HG02571 (cell line): ENCODE data around the gene MYH13.
"Not testable (repeated sequence)": the region's sequence is repeated elsewhere in the genome, so short reads cannot be mapped to it uniquely, and the experiment has no call there.

Experiments used
- ATAC-seq: cut with Tn5 transposase; IDR thresholded peaks from one replicate; pipeline ENCODE4 v1.9.1; 2021; ENCODE audit warnings: mild to moderate bottlenecking, moderate library complexity; ENCODE audit not compliant: unreplicated experiment

The MYH13 gene

DNA sequence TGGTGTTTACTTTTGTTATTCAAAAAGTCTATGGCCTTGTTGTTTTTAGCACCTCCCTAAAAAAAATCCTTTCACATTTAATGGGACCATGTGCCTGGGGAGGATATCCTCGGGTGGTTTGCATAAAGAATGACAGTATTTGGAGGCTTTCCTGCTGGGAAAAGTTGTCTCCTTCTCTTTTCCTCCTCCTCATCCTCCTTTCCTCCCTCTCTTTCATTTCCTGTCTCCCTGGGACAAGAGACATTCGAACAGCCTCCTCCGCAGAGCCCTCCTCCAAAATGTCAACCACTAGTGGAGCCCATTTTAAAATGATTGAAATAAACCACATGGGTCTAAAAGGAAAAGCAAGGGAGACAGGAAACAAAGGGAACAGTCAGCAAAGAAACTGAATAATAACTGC lies 67.4 kb downstream of the MYH13 start:
- no peak for ATAC-seq

DNA sequence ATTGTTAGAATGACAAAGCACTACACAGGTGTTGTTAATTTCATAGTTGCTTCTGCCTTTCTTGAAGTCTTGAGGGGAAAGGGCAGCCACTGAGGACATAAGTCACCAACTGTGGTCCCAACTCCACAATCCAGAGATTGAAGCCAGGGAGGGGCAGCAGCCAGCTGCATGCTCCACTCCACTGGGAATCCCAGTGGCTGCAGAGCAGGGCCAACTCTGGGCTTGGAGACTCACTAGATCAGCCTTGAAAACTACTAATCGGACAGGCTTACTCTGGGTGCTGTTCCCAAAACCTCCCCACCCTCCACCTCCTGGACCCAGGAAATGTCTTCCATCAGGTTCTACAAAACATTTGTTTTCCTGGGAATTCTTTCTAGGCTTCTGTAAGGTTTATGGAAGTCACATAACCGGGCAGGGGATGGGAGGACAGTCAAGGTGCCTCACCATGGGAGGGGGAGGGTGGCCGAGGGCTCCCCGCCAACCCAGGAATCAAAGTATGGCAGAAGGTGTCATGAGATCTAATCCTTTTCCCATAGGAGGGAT lies 68.0 kb downstream of the MYH13 start:
- ATAC-seq: no peak

DNA sequence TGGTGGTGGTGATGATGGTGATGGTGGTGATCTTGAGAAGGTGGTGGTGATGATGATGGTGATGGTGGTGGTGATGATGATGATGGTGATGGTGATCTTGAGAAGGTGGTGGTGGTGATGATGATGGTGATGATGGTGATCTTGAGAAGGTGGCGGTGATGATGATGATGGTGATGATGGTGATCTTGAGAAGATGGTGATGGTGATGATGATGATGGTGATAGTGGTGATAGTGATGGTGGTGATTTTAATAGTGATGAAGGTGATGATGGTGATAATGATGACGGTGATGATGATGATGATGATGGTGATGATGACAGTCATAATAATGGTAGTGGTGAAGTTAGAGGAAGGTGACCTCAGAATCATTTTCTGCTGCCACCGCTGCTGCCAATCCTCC lies 75.1 kb downstream of the MYH13 start:
- ATAC-seq: no peak

DNA sequence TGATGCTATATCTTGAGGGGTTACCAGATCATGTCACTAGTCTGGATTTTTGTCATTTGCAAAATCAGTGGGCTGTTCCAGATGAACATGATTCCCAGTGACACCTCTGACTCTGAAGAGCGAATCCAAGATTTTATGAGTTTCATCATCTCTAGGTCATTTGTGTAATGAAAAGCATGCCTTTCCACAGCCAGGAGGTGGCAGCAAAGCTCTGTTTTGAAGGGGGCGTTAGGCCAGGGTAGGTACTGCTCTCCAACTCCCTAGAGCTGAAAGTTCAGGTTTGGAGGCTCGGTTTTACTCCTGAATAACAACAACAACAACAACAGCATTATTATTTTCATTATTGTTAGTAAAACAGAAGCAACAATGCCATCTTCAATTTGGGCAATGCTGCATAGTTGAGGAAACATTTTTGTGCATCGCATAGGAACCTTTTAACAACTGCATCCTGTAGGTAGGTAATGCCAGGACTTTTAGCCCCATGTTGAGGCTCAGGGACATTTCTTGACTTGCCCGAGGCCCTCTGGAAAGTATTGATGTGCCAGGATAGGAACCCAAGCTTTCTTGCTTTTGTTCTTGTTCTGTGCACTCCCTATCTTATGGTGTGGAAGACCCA lies 77.0 kb downstream of the MYH13 start:
- ATAC-seq: no peak

DNA sequence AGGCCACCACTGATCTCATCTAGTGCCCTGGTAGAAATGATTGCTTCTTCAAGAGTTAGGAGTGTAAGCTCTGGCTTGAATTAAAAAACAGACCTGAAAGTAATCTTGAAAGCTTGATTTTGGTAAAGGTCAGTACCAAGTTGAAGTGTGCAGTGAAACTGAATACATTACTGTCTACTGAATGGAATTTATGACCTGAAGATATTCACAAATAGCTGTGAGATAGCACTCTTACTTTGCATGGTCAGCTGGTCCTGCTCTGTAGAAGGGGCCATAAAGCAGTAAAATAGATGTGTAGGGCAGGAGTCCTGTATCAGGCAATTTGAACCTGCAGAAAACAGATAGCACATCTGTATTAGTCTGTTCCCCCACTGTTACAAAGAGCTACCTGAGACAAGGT lies 78.6 kb downstream of the MYH13 start:
- ATAC-seq: peak; percentile 46

DNA sequence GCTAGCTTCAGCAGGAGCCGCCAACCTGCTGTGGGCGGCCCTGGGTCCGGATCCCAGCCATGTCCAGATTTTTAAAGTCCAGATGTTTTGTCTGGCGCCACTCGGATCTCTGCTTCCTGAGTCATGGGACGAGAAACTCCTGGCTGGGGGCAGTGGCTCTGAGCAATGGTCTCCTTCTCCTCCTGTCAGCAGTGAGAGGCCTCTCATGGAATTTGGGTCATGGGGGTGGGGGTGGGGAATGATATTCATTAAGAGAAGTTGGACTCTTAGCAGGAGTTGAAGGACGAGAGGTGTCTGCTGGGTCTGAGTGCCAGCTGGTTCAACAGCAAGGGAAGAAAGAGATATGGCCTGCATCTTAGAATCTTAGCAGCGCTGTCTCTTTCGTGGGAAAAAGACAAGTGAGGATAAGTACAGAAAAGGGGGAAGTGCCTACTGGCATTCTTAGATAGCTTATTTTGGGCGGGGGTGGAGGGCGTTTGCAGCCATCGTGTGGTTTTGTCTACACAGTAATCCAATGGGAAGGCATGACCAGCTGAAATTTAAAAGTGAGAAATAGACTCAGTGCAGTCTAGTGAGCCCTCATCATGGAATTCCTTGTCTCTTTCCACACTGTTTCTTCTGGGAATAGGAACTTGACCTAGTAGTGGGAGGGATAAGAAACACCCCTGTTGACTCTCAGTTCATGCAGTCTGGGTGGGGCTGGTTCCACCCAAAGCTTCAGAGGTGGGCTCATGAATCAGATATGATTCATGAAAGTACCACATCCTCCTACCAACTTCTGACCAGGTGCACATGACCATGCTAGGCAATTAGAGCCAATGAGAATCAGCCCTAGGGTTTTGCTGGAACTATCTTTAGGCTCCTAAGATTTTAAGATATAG lies 80.5 kb downstream of the MYH13 start:
- ATAC-seq: no peak

DNA sequence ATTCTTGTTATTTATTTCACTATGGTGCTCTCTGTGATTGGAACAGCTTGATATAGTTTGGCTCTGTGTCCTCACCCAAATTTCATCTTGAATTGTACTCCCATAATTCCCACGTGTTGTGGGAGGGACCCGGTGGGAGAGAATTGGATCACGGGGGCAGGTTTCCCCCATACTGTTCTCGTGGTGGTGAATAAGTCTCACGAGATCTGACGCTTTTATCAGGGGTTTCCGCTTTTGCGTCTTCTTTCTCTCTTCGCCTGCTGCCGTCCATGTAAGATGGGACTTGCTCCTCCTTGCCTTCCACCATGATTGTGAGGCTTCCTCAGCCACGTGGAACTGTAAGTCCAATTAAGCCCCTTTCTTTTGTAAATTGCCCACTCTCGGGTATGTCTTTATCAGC lies 81.2 kb downstream of the MYH13 start:
- ATAC-seq: not testable (repeated sequence)

DNA sequence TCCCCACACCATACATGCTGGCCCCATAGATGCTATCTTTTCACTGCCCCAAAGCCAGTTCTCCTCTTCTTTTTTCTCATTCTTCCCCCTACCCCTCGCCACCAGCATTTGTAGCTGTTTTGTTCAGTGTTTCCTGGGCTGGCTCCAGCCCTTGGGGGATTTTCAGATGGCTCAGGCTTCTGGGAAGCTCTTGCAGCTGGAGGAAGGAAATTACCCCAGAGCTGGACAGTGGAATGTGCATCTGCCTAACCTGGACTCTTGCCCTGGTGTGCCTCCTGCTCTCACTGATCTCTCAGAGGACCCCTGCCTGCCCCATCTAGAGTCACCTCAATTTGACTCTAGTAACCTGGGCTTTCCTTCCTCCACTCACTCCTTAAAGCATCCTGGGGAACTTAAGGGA lies 82.8 kb downstream of the MYH13 start:
- ATAC-seq: no peak

DNA sequence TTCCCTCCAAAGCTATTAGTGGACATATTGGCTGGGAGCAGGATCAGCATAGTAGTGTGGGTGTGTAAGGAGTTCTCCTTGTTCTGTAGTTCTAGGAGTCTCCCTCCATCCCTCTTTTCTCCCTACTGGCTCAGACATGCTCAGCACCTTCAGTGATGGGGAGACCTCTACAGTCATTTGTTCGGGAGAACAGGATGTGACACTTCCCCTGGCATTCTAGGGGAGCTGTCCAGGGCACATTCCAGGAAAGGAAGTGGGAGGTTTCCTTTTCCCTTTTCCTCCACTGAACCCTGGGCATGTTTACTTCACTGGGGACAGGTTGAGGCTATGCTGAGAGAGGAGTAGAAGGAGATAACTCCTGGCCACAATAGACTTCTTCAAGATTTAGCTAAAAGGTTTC lies 86.5 kb downstream of the MYH13 start:
- no peak for ATAC-seq

DNA sequence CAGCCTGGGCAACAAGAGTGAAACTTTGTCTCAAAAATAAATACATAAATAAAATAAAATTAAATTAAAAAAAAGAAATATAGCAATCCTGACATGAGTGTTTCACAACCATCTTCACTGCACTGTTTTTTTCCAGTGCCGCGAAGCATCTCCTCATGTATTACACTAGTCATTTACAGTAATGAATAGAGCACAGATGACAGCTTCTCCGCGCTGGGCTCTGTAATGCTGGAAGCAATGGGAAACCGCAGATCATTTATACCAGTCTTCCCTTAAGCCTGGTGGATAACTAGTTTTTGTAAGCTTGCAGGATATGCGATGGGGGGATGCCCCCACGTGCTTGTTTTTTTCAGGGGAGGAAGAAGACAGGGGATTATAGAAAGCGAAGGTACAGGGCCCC lies 86.9 kb downstream of the MYH13 start:
- ATAC-seq: no peak

DNA sequence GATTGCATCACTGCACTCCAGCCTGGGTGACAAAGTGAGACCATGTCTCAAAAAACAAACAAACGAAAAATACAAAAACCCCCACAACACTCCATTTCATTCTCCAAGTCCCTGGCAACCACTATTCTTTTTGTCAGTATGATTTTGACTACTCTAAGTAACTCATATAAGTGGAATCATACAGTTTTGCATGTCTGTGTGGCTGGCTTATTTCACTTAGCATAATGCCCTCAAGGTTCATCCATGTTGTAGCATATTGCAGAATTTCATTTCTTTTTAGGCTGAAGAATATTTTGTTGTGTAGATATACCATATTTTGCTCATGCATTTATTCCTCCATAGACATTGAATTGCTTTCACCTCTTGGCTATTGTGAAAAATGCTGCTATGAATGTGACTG lies 92.7 kb downstream of the MYH13 start:
- ATAC-seq: no peak

DNA sequence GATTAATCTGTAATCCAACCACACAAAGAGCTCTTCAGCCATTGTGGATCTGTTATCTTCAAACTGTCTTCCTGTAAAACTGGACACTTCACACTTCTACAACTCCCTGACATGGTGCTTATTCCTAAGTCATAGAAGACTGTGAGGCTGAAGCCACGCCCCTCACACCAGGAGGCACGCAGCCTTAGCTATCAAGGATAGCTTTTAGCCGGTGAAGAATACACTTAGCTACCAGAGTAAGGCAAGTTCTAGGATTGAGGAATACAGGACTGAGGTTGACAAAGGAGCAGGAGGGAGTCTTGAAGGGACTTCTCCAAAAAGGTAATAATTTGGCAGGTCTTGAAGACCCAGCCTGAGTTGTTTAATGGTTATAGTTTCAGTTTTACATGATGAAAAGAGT lies 94.6 kb downstream of the MYH13 start:
- ATAC-seq: no peak

DNA sequence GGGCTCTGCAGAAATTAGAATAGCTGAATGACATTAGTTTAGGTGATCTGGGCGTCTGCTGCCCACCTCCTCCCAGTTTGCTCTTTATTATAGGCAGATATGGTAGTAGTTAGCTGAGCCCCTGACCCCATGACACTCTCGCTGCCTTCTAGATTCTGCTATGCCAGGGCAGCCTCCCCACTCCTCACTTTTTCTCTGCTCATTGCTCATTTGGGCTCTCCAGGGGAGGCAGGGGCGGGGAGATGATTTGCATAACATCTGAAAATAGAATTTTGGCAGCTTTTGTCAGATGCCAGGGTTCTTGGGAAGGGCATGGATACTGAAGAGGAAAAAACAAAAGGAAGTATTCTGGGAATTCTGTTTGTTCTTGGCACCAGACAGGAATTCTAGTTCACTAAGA lies 96.4 kb downstream of the MYH13 start:
- no peak for ATAC-seq

DNA sequence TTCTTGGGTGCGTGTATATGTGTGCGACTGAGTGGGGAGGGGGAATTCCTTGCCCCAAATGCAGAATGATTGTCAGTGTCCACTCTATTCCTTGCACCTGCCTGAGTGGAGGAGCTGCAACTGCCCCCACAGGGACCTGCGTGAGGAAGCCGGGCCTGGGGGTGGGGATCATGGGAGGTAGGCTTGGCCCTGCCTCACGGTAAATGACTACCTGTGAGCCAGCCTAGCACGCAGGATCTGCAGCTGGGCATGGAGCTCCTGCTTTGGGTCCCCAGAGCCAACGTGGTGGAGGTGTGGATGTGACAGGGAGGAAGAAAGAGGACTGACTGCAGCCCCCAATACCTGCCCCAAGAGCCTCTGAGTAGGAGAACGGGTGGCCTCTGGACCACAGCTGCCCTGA lies 97.4 kb downstream of the MYH13 start:
- no peak for ATAC-seq

DNA sequence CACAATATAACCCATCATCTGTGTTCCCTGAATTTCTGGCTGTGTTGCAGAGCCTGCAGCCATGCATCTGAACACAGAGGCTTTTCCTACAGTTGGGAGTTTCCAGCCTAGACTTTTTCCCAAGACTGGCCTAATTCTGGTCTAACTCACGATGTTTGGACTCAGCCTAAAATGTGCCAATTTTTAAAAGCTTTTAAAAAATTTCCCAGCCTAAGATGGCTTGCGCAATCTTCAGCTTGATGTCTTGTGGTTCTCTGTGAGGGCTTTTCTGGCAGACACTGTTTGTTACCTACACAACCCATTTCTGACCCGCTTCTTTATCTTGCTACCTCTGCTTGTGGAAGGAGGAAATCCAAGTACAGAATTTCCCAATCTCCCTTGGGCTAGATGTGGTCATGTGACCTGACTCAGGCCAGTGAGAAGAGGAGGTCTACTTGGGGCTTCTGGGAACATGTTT lies 101.7 kb downstream of the MYH13 start:
- no peak for ATAC-seq

DNA sequence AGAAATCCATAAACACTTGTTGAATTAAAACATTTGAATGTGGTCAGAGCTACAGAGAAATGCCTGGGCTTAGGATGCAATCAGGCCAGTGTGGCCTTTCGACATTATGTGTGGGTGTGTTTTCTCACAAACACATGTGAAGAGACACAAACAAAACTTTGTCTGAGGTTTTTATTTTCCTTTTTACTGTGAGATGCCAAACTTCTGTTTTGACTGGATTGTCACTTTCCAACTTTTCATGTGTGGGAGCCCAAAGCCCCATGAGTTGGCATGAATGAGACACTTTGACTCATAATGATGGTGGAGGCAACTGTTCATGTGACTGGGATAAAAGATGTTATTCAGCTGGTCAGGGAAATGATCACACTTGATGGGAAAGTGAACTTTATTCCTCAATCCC lies 102.5 kb downstream of the MYH13 start:
- ATAC-seq: no peak

DNA sequence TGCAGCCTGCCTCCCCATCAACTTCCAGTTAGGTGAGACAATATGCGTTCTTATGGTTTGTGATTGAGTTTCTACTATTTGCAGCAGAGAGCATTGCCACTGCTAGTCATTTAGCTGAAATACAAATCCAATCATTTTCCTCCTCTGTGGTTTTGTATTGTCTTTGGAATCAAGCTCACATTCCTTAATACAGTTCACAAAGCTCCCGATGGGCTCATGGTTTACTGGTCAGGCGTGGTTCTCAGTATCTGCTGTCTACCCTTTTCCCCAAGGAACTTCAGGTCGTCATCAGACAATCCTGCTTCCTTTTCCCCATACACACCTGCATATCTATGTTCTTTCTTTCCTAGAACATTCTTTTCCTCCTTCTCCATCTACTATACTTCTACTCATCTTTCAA lies 104.8 kb downstream of the MYH13 start:
- no peak for ATAC-seq

DNA sequence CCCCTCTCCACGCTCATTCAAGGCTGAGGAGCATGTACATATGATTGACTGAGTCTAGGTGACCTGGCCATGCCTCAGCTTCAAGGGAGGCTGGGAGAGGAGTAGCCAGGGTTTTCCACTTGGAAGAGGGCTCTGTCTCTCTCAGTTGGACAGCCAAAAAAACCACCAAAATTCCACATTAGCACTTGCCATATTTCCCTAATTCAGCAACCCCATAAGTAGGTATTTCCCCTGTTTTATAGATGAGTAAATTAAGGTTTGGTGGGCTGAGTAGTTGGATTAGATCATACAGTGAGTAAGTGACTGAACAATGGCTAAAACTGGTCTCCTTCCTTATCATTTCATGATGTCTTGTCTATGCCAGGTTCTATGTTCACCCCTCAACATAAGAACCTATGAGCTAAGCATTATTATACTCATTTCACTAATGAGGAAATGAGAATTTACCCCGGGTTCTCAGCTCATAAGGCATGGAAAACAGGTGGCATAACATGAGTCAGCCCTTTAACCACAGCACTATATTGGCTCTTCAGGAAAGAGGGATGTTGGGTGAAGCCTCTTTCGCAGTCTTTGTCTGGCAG lies 106.4 kb downstream of the MYH13 start:
- ATAC-seq: no peak

DNA sequence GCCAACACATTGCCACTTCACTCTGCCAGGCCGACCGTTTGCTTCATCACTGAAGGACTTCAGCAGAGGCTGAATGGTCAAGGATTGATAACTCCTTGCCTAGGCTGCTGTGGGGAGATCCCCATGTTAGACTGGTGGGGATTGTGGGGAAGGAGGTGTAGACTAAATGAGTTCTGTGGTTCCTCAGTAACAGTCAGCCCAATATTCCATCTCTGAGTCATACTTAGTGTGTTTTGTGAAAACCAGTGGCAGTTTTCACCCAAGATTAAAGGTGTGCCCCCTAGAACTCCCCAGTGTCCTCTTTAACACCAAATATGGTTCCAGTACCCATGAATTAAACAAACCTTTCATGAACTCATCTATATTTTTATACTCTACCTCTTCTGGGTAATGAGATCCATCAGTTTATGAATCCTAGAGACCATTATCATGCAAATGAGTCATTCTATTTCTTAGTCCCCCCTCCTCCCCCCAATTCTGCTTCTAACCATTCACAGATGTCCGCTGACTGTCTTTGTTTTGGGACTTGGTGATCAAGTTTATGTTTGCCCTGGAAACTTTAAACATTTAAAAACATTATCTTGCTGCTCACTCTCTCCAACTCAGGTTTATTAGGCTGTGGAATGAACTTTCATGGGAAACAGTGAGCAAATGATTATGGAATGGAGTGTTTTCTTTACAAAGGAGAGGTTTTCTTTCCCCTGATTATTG lies 107.6 kb downstream of the MYH13 start:
- no peak for ATAC-seq

DNA sequence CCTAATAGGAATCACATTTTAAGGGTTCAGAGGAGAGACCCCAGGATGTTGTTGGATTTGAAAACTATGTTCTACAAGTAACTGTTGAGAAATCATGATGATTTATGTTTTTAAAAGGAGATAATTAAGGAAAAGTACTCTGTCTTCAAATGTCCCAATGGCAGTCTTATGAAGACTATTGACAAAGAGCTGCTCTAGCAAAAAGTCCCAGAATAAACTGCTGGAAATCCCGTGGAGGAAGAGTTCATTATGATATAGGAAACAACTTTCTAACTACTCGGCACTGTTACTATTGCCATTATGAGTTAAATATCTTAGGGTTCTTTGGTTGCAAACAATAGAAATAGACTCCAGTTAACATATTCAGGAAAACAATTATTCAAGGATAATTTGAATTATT lies 108.8 kb downstream of the MYH13 start:
- ATAC-seq: no peak

DNA sequence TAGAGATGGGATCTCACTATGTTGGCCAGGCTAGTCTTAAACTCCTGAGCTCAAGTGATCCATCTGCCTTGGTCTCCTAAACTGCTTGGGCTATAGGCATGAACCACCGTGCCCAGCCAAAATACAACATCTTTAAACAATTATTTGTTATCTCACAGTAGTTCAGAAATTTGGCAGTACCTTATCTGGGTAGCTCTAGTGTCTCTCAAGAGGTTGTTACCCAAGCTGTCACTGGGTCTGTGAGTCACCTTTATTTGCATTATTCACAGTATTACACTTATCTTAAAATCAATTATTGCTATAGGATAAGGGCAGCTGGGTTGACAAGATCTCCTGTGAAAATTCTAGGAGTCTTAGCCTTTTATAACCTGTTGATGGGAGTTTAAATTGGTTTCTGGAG lies 110.4 kb downstream of the MYH13 start:
- no peak for ATAC-seq
